HCT116 (cell line): ENCODE results near the gene AKAP13. TPM values are rescaled to one million over a fixed set of nuclear protein-coding genes. Genes with fewer than 3 reads are reported as not detected.

Experiments used
- ATAC-seq: fragments of 200-7000 bp; cut with Tn5 transposase; 2 replicates; pipeline ENCODE4 v1.9.1; 2020; ENCODE audit warnings: mild to moderate bottlenecking, moderate library complexity
- BruUV-seq: library from RNA; stranded (reverse); fragments of 400-500 nt; replicated peaks from 2 replicates; lab custom pipeline; 2021; lab: Mats Ljungman, UMichigan
- CTCF ChIA-PET: fragments of 300-600 bp; sonication (Branson Sonifier 250); formaldehyde crosslinking; loops from one replicate; lab custom pipeline; 2021; ENCODE audit warnings: antibody characterized with exemption; lab: Charles Lee
- POLR2A ChIA-PET: fragments of 300-600, 350-600 bp; sonication (Branson Sonifier 250); formaldehyde crosslinking; loops from one replicate; lab custom pipeline; 2021; ENCODE audit warnings: antibody characterized with exemption; lab: Charles Lee
- RAD21 ChIA-PET, 2 experiments: fragments of 300-600 bp; sonication (Branson Sonifier 250); formaldehyde crosslinking; loops; one replicate each; lab custom pipeline; 2023; ENCODE audit warnings: low total read pairs in 2 of 2; ENCODE audit not compliant: uncharacterized antibody in 2 of 2, unreplicated experiment in 2 of 2, low non-redundant PET in 1 of 2; lab: Charles Lee
- DNase-seq: peaks from one replicate; pipeline ENCODE4 v3.0.0-alpha.2; 2010; ENCODE audit warnings: low read depth, low spot score
- H2AFZ ChIP-seq: fragments of 200-600 bp; shearing (Covaris generic), sonication (generic); 2 replicates; pipeline ENCODE4 v1.6.1; 2017; ENCODE audit warnings: low read depth, mixed run types, mixed read lengths, antibody characterized with exemption, low read length; ENCODE audit not compliant: poor library complexity, severe bottlenecking
- H3K27ac ChIP-seq: 2 replicates; pipeline ENCODE4 v1.5.1; 2012; ENCODE audit warnings: low read depth, low read length
- H3K27me3 ChIP-seq: fragments of 200-600 bp; sonication (generic); 2 replicates; pipeline ENCODE4 v1.6.1; 2016; ENCODE audit warnings: mixed run types, low read length, mixed read lengths; ENCODE audit not compliant: insufficient read depth
- H3K36me3 ChIP-seq, 2 experiments: fragments of 200-500 bp in 1 of 2; fragments of 200-600 bp in 1 of 2; sonication (Bioruptor generic) in 1 of 2; sonication (generic) in 1 of 2; 2 replicates each; pipeline versions ENCODE4 v1.5.1 to v1.6.1; 2014 to 2016; ENCODE audit warnings: low read length in 2 of 2, inconsistent platforms in 1 of 2, mixed read lengths in 1 of 2, mixed run types in 1 of 2; ENCODE audit not compliant: insufficient read depth in 2 of 2, control insufficient read depth in 1 of 2
- H3K4me1 ChIP-seq, 2 experiments: fragments of 200-600 bp in 1 of 2; sonication (generic) in 1 of 2; 2 replicates each; pipeline versions ENCODE4 v1.5.1 to v1.6.1; 2012 to 2017; ENCODE audit warnings: low read length in 2 of 2, inconsistent platforms in 1 of 2, mild to moderate bottlenecking in 1 of 2, mixed read lengths in 1 of 2, mixed run types in 1 of 2, moderate library complexity in 1 of 2; ENCODE audit not compliant: insufficient read depth in 2 of 2, control insufficient read depth in 1 of 2
- H3K4me2 ChIP-seq: fragments of 200-600 bp; sonication (generic); 2 replicates; pipeline ENCODE4 v1.6.1; 2017; ENCODE audit warnings: mixed run types, low read length, mixed read lengths
- H3K4me3 ChIP-seq, 2 experiments: fragments of 200-600 bp in 1 of 2; sonication (generic) in 1 of 2; replicated peaks in 1 of 2; 2 replicates each; pipeline ENCODE4 v1.5.1; 2011 to 2016; ENCODE audit warnings: low read length in 2 of 2, control low read depth in 1 of 2, low read depth in 1 of 2, mild to moderate bottlenecking in 1 of 2, mixed read lengths in 1 of 2, mixed run types in 1 of 2
- H3K79me2 ChIP-seq: fragments of 200-600 bp; sonication (generic); 2 replicates; pipeline ENCODE4 v1.6.1; 2017; ENCODE audit warnings: mild to moderate bottlenecking, mixed run types, low read length, moderate library complexity, mixed read lengths; ENCODE audit not compliant: insufficient read depth
- H3K9ac ChIP-seq: fragments of 200-600 bp; sonication (generic); 2 replicates; pipeline ENCODE4 v1.6.1; 2016; ENCODE audit warnings: low read length, mixed read lengths
- H3K9me2 ChIP-seq: fragments of 200-600 bp; sonication (generic), shearing (Covaris generic); 2 replicates; pipeline ENCODE4 v1.6.1; 2017; ENCODE audit warnings: mixed run types, mild to moderate bottlenecking, moderate library complexity; ENCODE audit not compliant: insufficient read depth
- H3K9me3 ChIP-seq, 2 experiments: fragments of 200-500 bp in 1 of 2; fragments of 200-600 bp in 1 of 2; sonication (Bioruptor generic) in 1 of 2; sonication (generic) in 1 of 2; 2 replicates each; pipeline ENCODE4 v1.6.1; 2014 to 2017; ENCODE audit warnings: low read length in 2 of 2, mixed read lengths in 2 of 2, inconsistent platforms in 1 of 2, low read depth in 1 of 2, mild to moderate bottlenecking in 1 of 2, mixed run types in 1 of 2, moderate library complexity in 1 of 2; ENCODE audit not compliant: control insufficient read depth in 1 of 2, insufficient read depth in 1 of 2
- H4K20me1 ChIP-seq: fragments of 200-600 bp; sonication (generic), shearing (Covaris generic); 2 replicates; pipeline ENCODE4 v1.6.1; 2017; ENCODE audit warnings: mixed run types, mild to moderate bottlenecking, moderate library complexity; ENCODE audit not compliant: insufficient read depth
- CBX3 ChIP-seq: IDR thresholded peaks from 2 replicates; pipeline ENCODE4 v1.6.1; 2012; ENCODE audit warnings: low read depth
- CEBPB ChIP-seq: IDR thresholded peaks from 2 replicates; pipeline ENCODE4 v1.6.1; 2012; ENCODE audit warnings: low read depth
- CTCF ChIP-seq, 3 experiments: fragments of 200-600 bp in 1 of 3; sonication (generic) in 1 of 3; IDR thresholded peaks in 2 of 3; conservative IDR thresholded peaks in 1 of 3; 2 replicates each; pipeline ENCODE4 v1.5.1; 2012 to 2017; ENCODE audit warnings: low read depth in 2 of 3, low read length in 2 of 3, antibody characterized with exemption in 1 of 3, borderline replicate concordance in 1 of 3, control low read depth in 1 of 3, mild to moderate bottlenecking in 1 of 3, mixed read lengths in 1 of 3, mixed run types in 1 of 3, moderate library complexity in 1 of 3; ENCODE audit not compliant: insufficient read depth in 1 of 3
- ELF1 ChIP-seq: IDR thresholded peaks from 2 replicates; pipeline ENCODE4 v1.6.1; 2012; ENCODE audit warnings: low read depth, borderline replicate concordance
- EZH2 ChIP-seq: fragments of 200-600 bp; sonication (generic); IDR thresholded peaks from 2 replicates; pipeline ENCODE4 v1.6.1; 2017; ENCODE audit warnings: antibody characterized with exemption, mixed run types
- EZH2phosphoT487 ChIP-seq: fragments of 200-600 bp; IDR thresholded peaks from 2 replicates; pipeline ENCODE4 v1.6.1; 2018; ENCODE audit warnings: antibody characterized with exemption, borderline replicate concordance
- POLR2A ChIP-seq: IDR thresholded peaks from 2 replicates; pipeline ENCODE4 v1.7.0; 2011; ENCODE audit warnings: borderline replicate concordance; ENCODE audit not compliant: insufficient read depth, insufficient read length; ENCODE audit errors: extremely low read depth
- POLR2AphosphoS5 ChIP-seq: IDR thresholded peaks from 2 replicates; pipeline ENCODE4 v1.6.1; 2011; ENCODE audit warnings: mild to moderate bottlenecking, low read depth, low read length, moderate library complexity
- RAD21 ChIP-seq: IDR thresholded peaks from 2 replicates; pipeline ENCODE4 v1.6.1; 2012; ENCODE audit warnings: low read depth, mild to moderate bottlenecking
- SP1 ChIP-seq: IDR thresholded peaks from 2 replicates; pipeline ENCODE4 v1.6.1; 2012; ENCODE audit warnings: low read depth
- SRF ChIP-seq: IDR thresholded peaks from 2 replicates; pipeline ENCODE4 v1.6.1; 2012; ENCODE audit warnings: low read depth
- TCF7L2 ChIP-seq: IDR thresholded peaks from 2 replicates; pipeline ENCODE4 v1.7.0; 2011; ENCODE audit warnings: borderline replicate concordance, inconsistent platforms; ENCODE audit not compliant: insufficient read depth, insufficient read length; ENCODE audit errors: extremely low read depth
- YY1 ChIP-seq: IDR thresholded peaks from 2 replicates; pipeline ENCODE4 v1.6.1; 2011; ENCODE audit warnings: low read length, low read depth, moderate library complexity, mild to moderate bottlenecking; ENCODE audit not compliant: insufficient replicate concordance; ENCODE audit errors: extremely low read depth
- ZNF274 ChIP-seq: fragments of 200-500 bp; sonication (Bioruptor generic); IDR thresholded peaks from 2 replicates; pipeline ENCODE4 v1.6.1; 2014; ENCODE audit warnings: mild to moderate bottlenecking, low read depth, low read length, inconsistent platforms
- intact Hi-C: fragments of 100-400 bp; cut with micrococcal nuclease; formaldehyde crosslinking; loops from 2 replicates; pipeline ENCODE4 v1.10.0; 2022
- total RNA-seq: library from RNA; stranded (reverse); gene quantifications from one replicate; pipeline ENCODE4 v1.2.1, GENCODE V29; 2021; ENCODE audit not compliant: unreplicated experiment
- TF ChIP-seq, protein P1 (sequence below): IDR thresholded peaks from 2 replicates; pipeline ENCODE4 v1.6.1; 2011; ENCODE audit warnings: mild to moderate bottlenecking, low read length, moderate library complexity; ENCODE audit not compliant: insufficient replicate concordance; ENCODE audit errors: extremely low read depth
- TF ChIP-seq, protein P2 (sequence below): IDR thresholded peaks from 2 replicates; pipeline ENCODE4 v1.6.1; 2012

The AKAP13 gene
- total RNA-seq, 1 experiment from 2014 or later, result 43.1 TPM

DNA sequence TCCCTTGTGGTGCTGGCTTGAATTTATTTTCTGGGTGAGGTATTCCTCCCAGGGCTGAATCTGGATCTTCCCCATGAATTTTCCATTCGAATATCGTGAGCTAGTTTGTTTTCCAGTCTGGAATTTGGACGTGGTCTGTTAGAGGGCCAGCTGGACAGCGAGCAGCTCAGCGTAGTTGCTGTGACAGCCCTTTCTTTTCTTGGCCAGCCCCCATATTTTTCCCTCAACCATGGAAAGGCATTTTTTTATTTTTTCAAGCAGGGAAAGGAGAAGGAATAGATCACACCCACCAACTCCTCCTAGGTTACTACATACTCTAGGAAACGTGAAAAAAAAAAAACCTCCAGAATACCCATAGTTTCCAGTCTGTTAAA, 262.3 kb downstream of the AKAP13 start:
- intact Hi-C loops, result no loop called here

More for the DNA sequence above, 262.3 kb downstream of the AKAP13 start:
- no peak overlapping the region for H3K4me3 ChIP-seq
- ATAC-seq, result no peak
- no peaks in the 10 kb centered on the region for H3K9me2 ChIP-seq
- ChIA-PET RAD21 (no interaction called here), POLR2A (interaction anchor here (0.7 kb wide), 1 partner anchor 44 kb away, joined by 3 read pairs; no protein-coding TSS in a partner anchor)
- H3K4me1 ChIP-seq, result no peaks in the 10 kb centered on the region
- DNase-seq, result no peak
- H3K27ac ChIP-seq, result no peak overlapping the region
- H2AFZ ChIP-seq, result no peak overlapping the region
- H4K20me1 ChIP-seq, result no peaks in the 10 kb centered on the region
- no peaks in the 10 kb centered on the region for H3K27me3 ChIP-seq
- no peak for TF ChIP-seq CEBPB
- no peak for TF ChIP-seq ELF1
- TF ChIP-seq, protein P1, sequence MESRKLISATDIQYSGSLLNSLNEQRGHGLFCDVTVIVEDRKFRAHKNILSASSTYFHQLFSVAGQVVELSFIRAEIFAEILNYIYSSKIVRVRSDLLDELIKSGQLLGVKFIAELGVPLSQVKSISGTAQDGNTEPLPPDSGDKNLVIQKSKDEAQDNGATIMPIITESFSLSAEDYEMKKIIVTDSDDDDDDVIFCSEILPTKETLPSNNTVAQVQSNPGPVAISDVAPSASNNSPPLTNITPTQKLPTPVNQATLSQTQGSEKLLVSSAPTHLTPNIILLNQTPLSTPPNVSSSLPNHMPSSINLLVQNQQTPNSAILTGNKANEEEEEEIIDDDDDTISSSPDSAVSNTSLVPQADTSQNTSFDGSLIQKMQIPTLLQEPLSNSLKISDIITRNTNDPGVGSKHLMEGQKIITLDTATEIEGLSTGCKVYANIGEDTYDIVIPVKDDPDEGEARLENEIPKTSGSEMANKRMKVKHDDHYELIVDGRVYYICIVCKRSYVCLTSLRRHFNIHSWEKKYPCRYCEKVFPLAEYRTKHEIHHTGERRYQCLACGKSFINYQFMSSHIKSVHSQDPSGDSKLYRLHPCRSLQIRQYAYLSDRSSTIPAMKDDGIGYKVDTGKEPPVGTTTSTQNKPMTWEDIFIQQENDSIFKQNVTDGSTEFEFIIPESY, result no peak
- no peak for TF ChIP-seq EZH2phosphoT487
- TF ChIP-seq YY1, result no peak
- TF ChIP-seq SP1, result no peak
- TF ChIP-seq ZNF274, result no peak
- TF ChIP-seq RAD21, result no peak
- TF ChIP-seq EZH2, result no peak
- TF ChIP-seq POLR2AphosphoS5, result no peak
- TF ChIP-seq POLR2A, result no peak
- no peak for TF ChIP-seq TCF7L2
- no peak for TF ChIP-seq CBX3
- TF ChIP-seq CTCF (IDR thresholded peaks at IDR 0.05 in 2 of 3, conservative IDR thresholded peaks at IDR 0.05 in 1 of 3; ENCODE audit: borderline replicate concordance in 1 of 3, insufficient read depth in 1 of 3, low read depth in 2 of 3, low read length in 2 of 3), result no peak
- TF ChIP-seq SRF, result no peak
- TF ChIP-seq, protein P2, sequence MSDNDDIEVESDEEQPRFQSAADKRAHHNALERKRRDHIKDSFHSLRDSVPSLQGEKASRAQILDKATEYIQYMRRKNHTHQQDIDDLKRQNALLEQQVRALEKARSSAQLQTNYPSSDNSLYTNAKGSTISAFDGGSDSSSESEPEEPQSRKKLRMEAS, result no peak
- TF ChIP-seq, all 23 proteins: peak for 0
- H3K9me3 ChIP-seq, result no peaks in the 10 kb centered on the region
- CTCF ChIA-PET, result no interaction called here
- H3K9ac ChIP-seq, result no peak overlapping the region
- H3K4me2 ChIP-seq, result no peak overlapping the region
- BruUV-seq, result no TSS peak
- H3K79me2 ChIP-seq, result no peaks in the 10 kb centered on the region
- H3K36me3 ChIP-seq, result no peaks in the 10 kb centered on the region
